BJ (cell line): ENCODE results near the gene UBXN10. TPM values are rescaled to one million over a fixed set of nuclear protein-coding genes. Genes with fewer than 3 reads are reported as not detected.

Experiments
- CTCF ChIA-PET: fragments of 350-600 bp; formaldehyde crosslinking; extraction: SDS; loops from one replicate; lab custom pipeline; 2021; ENCODE audit warnings: antibody characterized with exemption, inconsistent platforms; lab: Yijun Ruan, JAX
- POLR2A ChIA-PET: fragments of 300-600 bp; sonication (Branson Sonifier 250); formaldehyde crosslinking; extraction: SDS; loops from one replicate; lab custom pipeline; 2021; ENCODE audit warnings: antibody characterized with exemption; lab: Charles Lee
- DNase-seq: peaks from one replicate; pipeline ENCODE4 v3.0.0-alpha.2; 2011; ENCODE audit warnings: low read depth
- H3K27me3 ChIP-seq: 2 replicates; pipeline ENCODE4 v1.6.0; 2011; ENCODE audit warnings: low read length; ENCODE audit not compliant: control insufficient read depth, insufficient read depth
- H3K36me3 ChIP-seq: 2 replicates; pipeline ENCODE4 v1.5.1; 2011; ENCODE audit warnings: low read length; ENCODE audit not compliant: control insufficient read depth, insufficient read depth
- H3K4me3 ChIP-seq: 2 replicates; pipeline ENCODE4 v1.5.1; 2011; ENCODE audit warnings: low read depth, mild to moderate bottlenecking, control low read depth, low read length
- polyA plus RNA-seq: library from polyadenylated mRNA; depleted of rRNA; stranded (reverse); fragments of >200 nt; gene quantifications from 2 replicates; pipeline ENCODE4 v1.2.3, GENCODE V29; 2011
- TF ChIP-seq, protein P1 (sequence below): IDR thresholded peaks from 2 replicates; pipeline ENCODE4 v1.5.1; 2011; ENCODE audit warnings: low read depth, mild to moderate bottlenecking, control low read depth, inconsistent platforms, low read length, moderate library complexity; ENCODE audit not compliant: insufficient read depth

UBXN10 gene
- polyA plus RNA-seq, 1 experiment = not detected

DNA sequence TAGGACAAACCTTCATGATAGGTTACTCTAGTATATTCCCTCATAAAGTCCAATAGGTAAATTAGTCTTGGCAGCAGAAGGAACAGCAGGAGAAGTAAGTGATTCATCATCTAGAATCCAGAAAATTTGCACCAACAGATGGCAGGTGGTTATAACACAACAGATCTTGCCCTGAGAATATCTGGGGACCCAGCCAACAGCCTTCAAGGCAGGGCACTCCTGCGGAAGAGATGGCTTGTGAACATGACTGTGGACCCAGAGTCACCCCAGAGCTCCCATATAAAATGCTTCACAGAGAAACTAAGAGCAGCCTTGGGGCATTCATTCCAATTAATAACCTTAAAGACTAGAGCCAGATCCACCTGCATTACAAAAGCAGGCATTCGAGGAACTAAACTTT is 8.3 kb downstream of the UBXN10 start:
- H3K4me3 ChIP-seq = no peak overlapping the region
- peaks cover 9% of the 10 kb centered on the region for H3K27me3 ChIP-seq
- TF ChIP-seq, protein P1, sequence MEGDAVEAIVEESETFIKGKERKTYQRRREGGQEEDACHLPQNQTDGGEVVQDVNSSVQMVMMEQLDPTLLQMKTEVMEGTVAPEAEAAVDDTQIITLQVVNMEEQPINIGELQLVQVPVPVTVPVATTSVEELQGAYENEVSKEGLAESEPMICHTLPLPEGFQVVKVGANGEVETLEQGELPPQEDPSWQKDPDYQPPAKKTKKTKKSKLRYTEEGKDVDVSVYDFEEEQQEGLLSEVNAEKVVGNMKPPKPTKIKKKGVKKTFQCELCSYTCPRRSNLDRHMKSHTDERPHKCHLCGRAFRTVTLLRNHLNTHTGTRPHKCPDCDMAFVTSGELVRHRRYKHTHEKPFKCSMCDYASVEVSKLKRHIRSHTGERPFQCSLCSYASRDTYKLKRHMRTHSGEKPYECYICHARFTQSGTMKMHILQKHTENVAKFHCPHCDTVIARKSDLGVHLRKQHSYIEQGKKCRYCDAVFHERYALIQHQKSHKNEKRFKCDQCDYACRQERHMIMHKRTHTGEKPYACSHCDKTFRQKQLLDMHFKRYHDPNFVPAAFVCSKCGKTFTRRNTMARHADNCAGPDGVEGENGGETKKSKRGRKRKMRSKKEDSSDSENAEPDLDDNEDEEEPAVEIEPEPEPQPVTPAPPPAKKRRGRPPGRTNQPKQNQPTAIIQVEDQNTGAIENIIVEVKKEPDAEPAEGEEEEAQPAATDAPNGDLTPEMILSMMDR = no peak
- ChIA-PET CTCF (interaction anchor here (1.1 to 7.5 kb wide), 14 partner anchors 9 to 299 kb away, joined by 3 to 77 read pairs (median 6); partner anchors contain the start of gene PLA2G2A), POLR2A (no interaction called here)
- no peaks in the 10 kb centered on the region for H3K36me3 ChIP-seq
- DNase-seq = no peak

DNA sequence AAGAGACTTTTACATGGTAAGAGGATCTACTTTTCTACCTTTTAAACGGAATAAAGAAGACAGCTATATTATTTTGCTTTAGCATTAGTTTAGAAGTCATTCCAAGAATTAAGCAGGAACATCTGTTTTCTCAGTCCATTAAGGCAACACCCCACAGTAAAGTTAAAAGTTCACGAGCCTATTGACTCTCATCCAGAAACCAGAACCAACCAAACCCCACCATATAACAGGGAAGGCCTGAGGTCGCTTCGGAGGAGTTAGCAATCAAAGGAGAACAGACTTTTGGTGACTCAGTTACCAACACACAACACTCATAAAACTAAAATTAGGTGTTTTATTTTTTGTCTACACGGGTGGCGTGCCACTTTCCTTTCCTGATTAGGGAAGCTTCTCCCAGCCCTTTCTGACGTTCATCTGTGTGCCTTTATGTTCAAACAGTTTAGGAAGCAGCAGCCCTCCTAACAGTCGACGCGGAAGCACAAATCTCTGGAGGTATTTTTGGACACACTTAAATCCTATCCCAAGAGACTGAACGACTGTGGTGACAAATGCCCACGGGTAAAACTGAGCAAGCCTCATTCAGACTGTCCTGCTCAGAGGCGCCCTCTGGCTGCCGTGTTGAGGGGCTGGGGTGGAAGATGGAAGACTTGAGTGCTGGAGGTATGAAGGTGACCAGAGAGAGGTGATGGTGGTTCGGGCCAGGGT is 9.0 kb downstream of the UBXN10 start:
- TF ChIP-seq, protein P1 = peak; percentile 92
- Histone ChIP-seq H3K27me3 (peaks cover 11% of the 10 kb centered on the region), H3K4me3 (no peak overlapping the region), H3K36me3 (no peaks in the 10 kb centered on the region)
- CTCF ChIA-PET = interaction anchor here (0.9 to 7.5 kb wide), 26 partner anchors 8 to 535 kb away, joined by 3 to 77 read pairs (median 5); partner anchors contain the start of gene PLA2G2A
- POLR2A ChIA-PET = no interaction called here
- no peak for DNase-seq

- H3K36me3 ChIP-seq = no peaks in the 10 kb centered on the region
- peaks cover 11% of the 10 kb centered on the region for H3K27me3 ChIP-seq
- DNase-seq = no peak
- ChIA-PET POLR2A (no interaction called here), CTCF (interaction anchor here (0.6 to 7.5 kb wide), 26 partner anchors 10 to 535 kb away, joined by 3 to 77 read pairs (median 4); partner anchors contain the start of gene PLA2G2A)
- TF ChIP-seq, protein P1 = no peak
- H3K4me3 ChIP-seq = no peak overlapping the region
Observed at GRCh38 chr1:20195462-20195780, 9.5 kb downstream of the UBXN10 start.

DNA sequence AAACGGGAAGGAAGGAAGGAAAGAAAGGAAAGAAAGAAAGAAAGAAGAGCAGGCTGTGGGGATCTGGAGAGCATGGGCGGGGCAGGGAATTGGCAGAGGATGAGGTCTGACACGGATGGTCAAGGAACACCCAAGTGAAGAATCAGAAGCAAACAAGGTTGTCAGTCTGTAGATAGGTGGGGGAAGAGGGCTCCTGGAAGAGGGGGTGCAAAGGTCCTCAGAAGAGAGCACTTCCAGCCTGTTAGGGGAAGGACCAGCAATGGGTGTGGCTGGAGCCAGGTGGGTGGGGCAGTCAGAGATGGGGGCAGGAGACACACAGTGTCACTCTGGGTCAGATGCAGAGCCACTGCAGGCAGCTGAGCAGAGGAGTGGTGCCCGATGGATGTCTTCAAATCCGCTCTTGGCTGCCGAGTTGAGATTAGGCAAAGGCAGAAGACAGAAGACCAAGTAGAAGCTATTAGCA is 11.5 kb downstream of the UBXN10 start:
- no peak for DNase-seq
- CTCF ChIA-PET = interaction anchor here (5.8 to 7.5 kb wide), 2 partner anchors 221 to 279 kb away, joined by 34 to 77 read pairs; partner anchors contain the start of gene PLA2G2A
- TF ChIP-seq, protein P1 = no peak
- POLR2A ChIA-PET = no interaction called here
- H3K36me3 ChIP-seq = no peaks in the 10 kb centered on the region
- H3K4me3 ChIP-seq = no peak overlapping the region
- H3K27me3 ChIP-seq = peaks cover 10% of the 10 kb centered on the region

DNA sequence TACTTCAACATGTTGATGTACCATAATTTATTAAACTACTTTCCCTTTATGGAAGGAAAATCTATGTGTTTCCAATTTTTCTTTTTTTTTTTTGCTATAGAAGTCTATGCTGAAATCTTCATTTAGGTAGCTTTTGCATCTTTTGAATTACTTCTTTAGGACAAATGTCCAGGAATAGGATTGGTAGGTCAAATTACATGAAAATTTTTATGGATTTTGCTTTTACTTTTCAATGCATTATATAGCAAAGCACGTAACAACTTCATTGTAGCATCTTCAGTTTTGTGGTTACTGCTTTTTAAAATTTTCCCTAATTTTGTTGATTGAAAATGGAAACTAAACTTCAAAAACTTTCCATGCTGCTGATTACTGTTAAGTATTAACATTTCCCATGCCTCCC is 12.4 kb downstream of the UBXN10 start:
- Histone ChIP-seq H3K4me3 (no peak overlapping the region), H3K36me3 (no peaks in the 10 kb centered on the region), H3K27me3 (peaks cover 8% of the 10 kb centered on the region)
- ChIA-PET CTCF (interaction anchor here (7.5 kb wide), 1 partner anchor 222 kb away, joined by 77 read pairs; the partner anchor contains the start of gene PLA2G2A), POLR2A (no interaction called here)
- no peak for DNase-seq
- TF ChIP-seq, protein P1 = no peak
